Mesenteric fat pad (tissue), 1 donor: ENCODE data around the gene MSL2. TPM values are rescaled to one million over a fixed set of nuclear protein-coding genes. Genes with fewer than 3 reads are reported as not detected.
"Not testable (repeated sequence)": the region's sequence is repeated elsewhere in the genome, so short reads cannot be mapped to it uniquely, and the experiment has no call there.

Experiments
- DNase-seq: peaks from one replicate; pipeline ENCODE4 v3.0.0-alpha.2; 2020; ENCODE audit warnings: low spot score
- total RNA-seq: library from RNA; stranded (reverse); fragmentation: NEBNext Ultra II Directional; extraction: Animal tissue kit (Norgen Biotek cat#: 25700); gene quantifications from one replicate; pipeline ENCODE4 v1.2.1, GENCODE V29; 2021
- donor health status: DM: yes; HTN: yes; CAD: no.

MSL2 gene
- total RNA-seq, 1 donor from 2014 or later: 20.6 TPM

GRCh38 chr3:136144397-136144796 lies 51.7 kb downstream of the MSL2 start:
- not testable (repeated sequence) for DNase-seq

DNA sequence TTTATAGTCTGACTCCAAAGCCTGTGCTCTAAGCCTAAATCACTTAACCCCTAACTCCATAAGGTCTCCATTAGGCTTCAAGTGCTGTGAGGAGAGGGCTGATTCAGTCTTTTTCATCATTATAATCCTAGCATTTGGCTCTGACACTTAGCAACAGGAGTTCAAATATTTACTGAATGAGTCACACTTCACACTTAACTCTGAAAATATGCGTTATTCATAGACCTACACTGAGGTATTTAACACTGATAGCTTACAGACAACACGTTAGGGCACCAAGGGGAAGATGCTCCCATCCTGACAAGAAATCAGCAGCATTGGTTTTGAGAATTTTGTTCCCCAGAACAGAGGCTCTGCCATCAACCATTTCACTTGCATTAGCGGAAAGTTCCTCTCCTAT lies 53.5 kb downstream of the MSL2 start:
- DNase-seq: no peak

DNA sequence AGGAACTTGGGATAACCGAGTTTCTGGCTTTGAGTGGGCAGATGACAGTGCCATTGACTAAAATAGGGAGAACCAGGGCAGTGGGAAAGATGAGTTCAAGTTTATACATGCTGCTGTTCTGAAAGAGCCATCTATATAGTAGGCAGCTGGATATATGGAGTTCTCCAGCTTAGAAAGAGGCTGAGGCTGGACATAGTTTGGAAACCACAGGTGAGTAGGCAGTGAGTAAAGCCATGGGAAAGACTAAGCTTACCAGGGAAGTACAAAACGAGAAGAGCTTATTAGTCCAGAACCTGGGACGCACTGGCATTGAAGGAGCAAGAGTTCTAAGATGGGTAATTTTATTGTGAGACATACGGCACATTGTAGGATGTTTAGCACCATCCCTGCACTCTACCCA lies 54.2 kb downstream of the MSL2 start:
- DNase-seq: no peak

DNA sequence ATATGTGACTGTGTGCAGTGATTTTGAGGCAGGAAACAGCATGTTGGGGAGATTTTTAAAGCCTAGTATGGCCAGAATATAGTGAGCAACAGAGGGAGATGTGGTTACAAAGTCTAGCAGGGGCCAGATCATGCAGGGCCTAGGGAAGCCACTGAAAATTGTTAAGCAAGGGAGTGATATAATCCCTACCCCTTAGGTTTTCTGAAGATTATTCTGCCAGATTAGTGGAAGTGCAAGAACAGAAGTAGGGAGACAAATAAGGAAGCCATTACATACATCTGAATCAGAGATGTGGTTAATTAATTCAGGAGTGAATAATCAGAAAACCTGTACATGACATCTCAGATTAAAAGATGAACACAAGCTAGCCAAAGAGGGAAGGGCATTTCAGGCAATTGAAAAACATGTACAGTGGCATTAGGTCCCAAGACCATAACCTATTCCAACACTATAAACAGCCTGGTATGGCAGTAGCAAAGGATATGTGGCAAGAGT lies 54.8 kb downstream of the MSL2 start:
- no peak for DNase-seq

GRCh38 chr3:136136454-136136853 lies 59.7 kb downstream of the MSL2 start:
- no peak for DNase-seq

GRCh38 chr3:136135039-136135802 lies 60.9 kb downstream of the MSL2 start:
- no peak for DNase-seq

- no peak for DNase-seq
These were observed 62.0 kb downstream of the MSL2 start for GRCh38 chr3:136134091-136134490.

DNA sequence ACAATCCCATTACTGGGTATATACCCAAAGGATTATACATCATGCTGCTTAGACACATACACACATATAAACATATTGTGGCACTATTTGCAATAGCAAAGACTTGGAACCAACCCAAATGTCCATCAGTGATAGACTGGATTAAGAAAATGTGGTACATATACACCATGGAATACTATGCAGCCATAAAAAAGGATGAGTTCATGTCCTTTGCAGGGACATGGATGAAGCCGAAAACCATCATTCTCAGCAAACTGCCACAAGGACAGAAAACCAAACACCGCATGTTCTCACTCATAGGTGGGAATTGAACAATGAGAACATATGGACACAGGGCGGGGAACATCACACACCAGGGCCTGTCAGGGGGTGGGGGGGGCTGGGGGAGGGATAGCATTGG lies 64.5 kb downstream of the MSL2 start:
- DNase-seq: not testable (repeated sequence)

DNA sequence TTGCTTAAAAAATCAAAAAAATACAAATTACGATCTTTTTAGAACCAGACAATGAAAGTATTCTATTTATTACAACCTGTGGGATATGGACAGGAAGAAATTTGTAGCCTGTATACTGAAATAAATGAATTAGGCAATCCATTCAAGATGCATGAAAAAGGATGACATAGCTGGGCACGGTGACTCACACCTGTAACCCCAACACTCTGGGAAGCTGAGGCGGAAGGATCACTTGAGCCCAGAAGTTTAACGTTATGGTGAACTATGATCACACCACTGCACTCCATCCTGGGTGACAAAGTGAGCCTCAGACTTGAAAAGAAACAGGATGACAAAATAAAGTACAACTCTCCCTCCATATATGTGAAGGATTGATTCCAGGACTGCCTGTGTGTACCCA lies 74.1 kb downstream of the MSL2 start:
- no peak for DNase-seq

DNA sequence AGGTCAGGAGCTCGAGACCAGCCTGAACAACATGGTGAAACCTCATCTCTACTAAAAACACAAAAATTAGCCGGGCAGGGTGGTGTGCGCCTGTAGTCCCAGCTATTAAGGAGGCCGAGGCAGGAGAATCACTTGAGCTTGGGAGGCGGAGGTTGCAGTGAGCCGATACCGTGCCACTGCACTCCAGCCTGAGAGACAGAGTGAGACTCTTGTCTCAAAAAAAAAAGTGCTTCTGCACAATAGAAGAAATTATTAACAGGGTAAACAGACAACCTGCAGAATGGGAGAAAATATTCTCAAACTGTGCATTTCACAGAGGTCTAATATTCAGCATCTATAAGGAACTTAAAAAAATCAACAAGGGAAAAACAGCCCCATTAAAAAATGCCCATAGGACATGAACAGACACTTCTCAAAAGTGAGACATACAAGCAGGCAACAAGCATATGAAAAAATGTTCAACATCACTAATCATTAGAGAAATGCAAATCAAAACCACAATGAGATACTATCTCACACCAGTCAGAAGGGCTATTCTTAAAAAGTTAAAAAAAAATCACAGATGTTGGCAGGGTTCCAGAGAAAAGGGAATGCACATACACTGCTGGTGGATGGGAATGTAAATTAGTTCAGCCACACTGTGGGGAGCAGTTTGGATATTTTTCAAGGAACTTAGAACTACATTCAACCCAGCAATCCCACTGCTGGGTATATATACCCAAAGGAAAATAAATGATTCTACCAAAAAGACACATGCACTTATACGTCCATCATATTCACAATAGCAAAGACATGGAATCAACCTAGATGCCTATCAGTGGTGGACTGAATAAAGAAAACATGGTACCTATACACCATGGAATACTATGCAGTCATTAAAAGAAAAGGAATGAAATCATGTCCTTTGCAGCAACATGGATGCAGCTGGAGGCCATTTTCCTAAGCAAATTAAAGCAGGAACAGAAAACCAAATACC lies 75.5 kb downstream of the MSL2 start:
- DNase-seq: no peak

DNA sequence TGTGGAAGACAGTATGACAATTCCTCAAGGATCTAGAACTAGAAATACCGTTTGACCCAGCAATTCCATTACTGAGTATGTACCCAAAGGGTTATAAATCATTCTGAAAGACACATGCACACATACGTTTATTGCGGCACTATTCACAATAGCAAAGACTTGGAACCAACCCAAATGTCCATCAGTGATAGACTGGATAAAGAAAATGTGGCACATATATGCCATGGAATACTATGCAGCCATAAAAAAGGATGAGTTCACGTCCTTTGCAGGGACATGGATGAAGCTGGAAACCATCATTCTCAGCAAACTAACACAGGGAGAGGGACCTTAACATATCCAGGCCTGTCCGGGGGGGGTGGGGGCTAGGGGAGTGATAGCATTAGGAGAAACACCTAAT lies 76.4 kb downstream of the MSL2 start:
- not testable (repeated sequence) for DNase-seq

DNA sequence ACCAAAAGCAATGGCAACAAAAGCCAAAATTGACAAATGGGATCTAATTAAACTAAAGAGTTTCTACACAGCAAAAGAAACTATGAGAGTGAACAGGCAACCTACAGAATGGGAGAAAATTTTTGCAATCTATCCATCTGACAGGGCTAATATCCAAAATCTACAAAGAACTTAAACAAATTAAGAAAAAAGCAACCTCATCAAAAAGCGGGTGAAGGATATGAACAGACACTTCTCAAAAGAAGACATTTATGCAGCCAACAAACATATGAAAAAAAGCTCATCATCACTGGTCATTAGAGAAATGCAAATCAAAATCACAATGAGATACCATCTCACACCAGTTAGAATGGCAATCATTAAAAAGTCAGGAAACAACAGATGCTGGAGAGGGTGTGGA lies 76.8 kb downstream of the MSL2 start:
- not testable (repeated sequence) for DNase-seq

GRCh38 chr3:136114421-136114820 lies 81.7 kb downstream of the MSL2 start:
- no peak for DNase-seq

DNA sequence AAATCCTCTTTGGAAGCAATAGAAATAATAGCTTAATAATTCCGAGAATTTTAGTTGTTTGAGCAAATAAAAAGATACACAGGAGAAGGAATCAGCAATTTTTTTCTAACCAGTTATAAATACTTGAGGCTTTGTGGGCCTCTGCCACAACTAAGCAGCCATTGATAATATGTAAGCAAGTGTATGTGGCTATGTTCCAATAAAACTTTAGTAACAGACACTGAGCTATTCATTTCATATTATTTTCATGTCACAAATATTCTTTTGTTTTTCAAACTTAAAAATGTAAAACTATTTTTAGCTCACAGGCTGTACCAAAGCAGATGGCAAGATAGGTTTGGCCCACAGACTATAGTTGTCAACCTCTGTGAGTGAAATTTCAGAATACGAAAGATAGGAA lies 85.7 kb downstream of the MSL2 start:
- DNase-seq: no peak

GRCh38 chr3:136109499-136109898 lies 86.6 kb downstream of the MSL2 start:
- DNase-seq: no peak

GRCh38 chr3:136106101-136106500 lies 90.0 kb downstream of the MSL2 start:
- DNase-seq: no peak

GRCh38 chr3:136105044-136105443 lies 91.1 kb downstream of the MSL2 start:
- DNase-seq: no peak

Other genes starting within 250 kb of the MSL2 start
- 7.8 TPM for gene PPP2R3A, start 230.6 kb downstream of the MSL2 start, total RNA-seq
- 28.5 TPM for gene PCCB, start 54.0 kb upstream of the MSL2 start, total RNA-seq